ENCODE data around the gene SNX18. TPM values are rescaled to one million over a fixed set of nuclear protein-coding genes. Genes with fewer than 3 reads are reported as not detected.

SNX18 gene
- total RNA-seq (10 to 100 TPM; 36.9 to 43.4 TPM), polyA plus RNA-seq (10 to 100 TPM in 1 of 2 donors, 1 to 10 TPM in 1; 5.5 to 33.0 TPM)
- long read RNA-seq, donor 1, full-length matches to known transcripts: 20 of 29 reads
- long read RNA-seq, donor 1, partial matches to known transcripts: 9 of 29 reads
- long read RNA-seq, donor 1, other reads (novel, unspliced or antisense): 0 of 29 reads
- long read RNA-seq, donor 2, full-length matches to known transcripts: 5 of 5 reads
- long read RNA-seq, donor 2, partial matches to known transcripts: 0 of 5 reads
- long read RNA-seq, donor 2, other reads (novel, unspliced or antisense): 0 of 5 reads
- long read RNA-seq, donor 3, full-length matches to known transcripts: 8 of 8 reads
- long read RNA-seq, donor 3, partial matches to known transcripts: 0 of 8 reads
- long read RNA-seq, donor 3, other reads (novel, unspliced or antisense): 0 of 8 reads
- long read RNA-seq, donor 4, full-length matches to known transcripts: 13 of 13 reads
- long read RNA-seq, donor 4, partial matches to known transcripts: 0 of 13 reads
- long read RNA-seq, donor 4, other reads (novel, unspliced or antisense): 0 of 13 reads
- long read RNA-seq, donor 5, full-length matches to known transcripts: 32 of 50 reads
- long read RNA-seq, donor 5, partial matches to known transcripts: 18 of 50 reads
- long read RNA-seq, donor 5, other reads (novel, unspliced or antisense): 0 of 50 reads

GRCh38 chr5:54517512-54518145 lies at the start of gene SNX18:
TSS of gene SNX18 (plus strand) at chr5:54517759. CDS start at chr5:54517953, 194 bp downstream.
- ATAC-seq (ENCODE audit: insufficient read depth, low FRiP score): peak; percentile 95

GRCh38 chr5:54469622-54470021 lies 47.9 kb upstream of the SNX18 start:
- H3K27me3 ChIP-seq (ENCODE audit: control insufficient read depth in 3 of 3, insufficient read depth in 3 of 3, low read length in 2 of 3): no peaks in the 10 kb centered on the region

More at GRCh38 chr5:54517512-54518145, at the start of gene SNX18:
- H3K9ac ChIP-seq (ENCODE audit: insufficient read depth in 1 of 2, low read length in 2 of 2): peak within 1 kb of the TSS in 1 of 2 donors; percentile 27
- H3K27me3 ChIP-seq (ENCODE audit: control insufficient read depth in 3 of 3, insufficient read depth in 3 of 3, low read length in 2 of 3): no peaks in the 10 kb centered on the region
- peaks cover 6 to 45% (median 14%) of the 10 kb centered on the region in 5 donors for H3K4me1 ChIP-seq (ENCODE audit: control insufficient read depth in 5 of 5, insufficient read depth in 5 of 5, low read length in 5 of 5)
- H3K9me3 ChIP-seq (ENCODE audit: control insufficient read depth in 4 of 4, insufficient read depth in 3 of 4, low read length in 3 of 4): no peaks in the 10 kb centered on the region
- peak within 1 kb of the TSS; percentile 87 for H3K4me3 ChIP-seq
- 0 to 1% methylated on average over 76 to 88 of the region's 88 CpGs for WGBS, 2 donors
- DNase-seq: peak; percentile 94 to 97 (median 95)
- TF ChIP-seq CTCF (IDR thresholded peaks at IDR 0.05; ENCODE audit: control extremely low read depth, extremely low read depth): peak; percentile 99
- peak within 1 kb of the TSS; percentile 92 to 98 for H3K27ac ChIP-seq (ENCODE audit: low read depth in 1 of 2, low read length in 1 of 2)
- H3K36me3 ChIP-seq (ENCODE audit: control insufficient read depth in 4 of 4, insufficient read depth in 4 of 4, low read length in 4 of 4): peaks cover 0 to 12% (median 6%) of the 10 kb centered on the region in 4 donors

GRCh38 chr5:54470128-54470527 lies 47.4 kb upstream of the SNX18 start:
- Histone ChIP-seq H3K36me3 (ENCODE audit: control insufficient read depth in 4 of 4, insufficient read depth in 4 of 4, low read length in 4 of 4) (no peaks in the 10 kb centered on the region), H3K9me3 (ENCODE audit: control insufficient read depth in 4 of 4, insufficient read depth in 3 of 4, low read length in 3 of 4) (no peaks in the 10 kb centered on the region), H3K27ac (ENCODE audit: low read depth in 1 of 2, low read length in 1 of 2) (no peak overlapping the region), H3K27me3 (ENCODE audit: control insufficient read depth in 3 of 3, insufficient read depth in 3 of 3, low read length in 2 of 3) (no peaks in the 10 kb centered on the region), H3K9ac (ENCODE audit: insufficient read depth in 1 of 2, low read length in 2 of 2) (no peak overlapping the region), H3K4me1 (ENCODE audit: control insufficient read depth in 5 of 5, insufficient read depth in 5 of 5, low read length in 5 of 5) (peaks cover 0 to 9% (median 0%) of the 10 kb centered on the region in 5 donors), H3K4me3 (no peak overlapping the region)
- ATAC-seq (ENCODE audit: insufficient read depth, low FRiP score): no peak
- no peak for TF ChIP-seq CTCF (IDR thresholded peaks at IDR 0.05; ENCODE audit: control extremely low read depth, extremely low read depth)
- no peak for DNase-seq
- 56 to 75% methylated on average over 2 of the region's 2 CpGs for WGBS, 2 donors

More at GRCh38 chr5:54469622-54470021, 47.9 kb upstream of the SNX18 start:
- WGBS, 2 donors: 31 to 47% methylated on average over 2 of the region's 2 CpGs
- ATAC-seq (ENCODE audit: insufficient read depth, low FRiP score): no peak
- Histone ChIP-seq H3K4me3 (no peak overlapping the region), H3K9me3 (ENCODE audit: control insufficient read depth in 4 of 4, insufficient read depth in 3 of 4, low read length in 3 of 4) (no peaks in the 10 kb centered on the region), H3K9ac (ENCODE audit: insufficient read depth in 1 of 2, low read length in 2 of 2) (no peak overlapping the region), H3K4me1 (ENCODE audit: control insufficient read depth in 5 of 5, insufficient read depth in 5 of 5, low read length in 5 of 5) (peaks cover 0 to 9% (median 0%) of the 10 kb centered on the region in 5 donors), H3K27ac (ENCODE audit: low read depth in 1 of 2, low read length in 1 of 2) (peak overlapping the region in 1 of 2 donors; percentile 80), H3K36me3 (ENCODE audit: control insufficient read depth in 4 of 4, insufficient read depth in 4 of 4, low read length in 4 of 4) (no peaks in the 10 kb centered on the region)
- DNase-seq: peak in 2 of 3 donors; percentile 18 to 33
- no peak for TF ChIP-seq CTCF (IDR thresholded peaks at IDR 0.05; ENCODE audit: control extremely low read depth, extremely low read depth)
